Mesenchymal stem cell (in vitro differentiated cells and primary cell): ENCODE measurements around the gene HNF1A.
"Not testable (repeated sequence)": the region's sequence is repeated elsewhere in the genome, so short reads cannot be mapped to it uniquely, and the experiment has no call there.

Experiments
- DNase-seq: peaks from one replicate; pipeline ENCODE4 v3.0.0-alpha.2; 2013
- H2AFZ ChIP-seq: one replicate; pipeline ENCODE4 v1.6.1; 2013; ENCODE audit warnings: low read depth, mild to moderate bottlenecking, control low read depth, inconsistent platforms, low read length, moderate library complexity
- H2AK5ac ChIP-seq: 2 replicates; pipeline ENCODE4 v1.6.1; 2013; ENCODE audit warnings: low read length, moderate library complexity, mild to moderate bottlenecking, inconsistent platforms; ENCODE audit not compliant: severe bottlenecking
- H2BK120ac ChIP-seq: one replicate; pipeline ENCODE4 v1.6.1; 2013; ENCODE audit warnings: low read depth, mild to moderate bottlenecking, inconsistent platforms, low read length, moderate library complexity
- H2BK12ac ChIP-seq, 2 experiments: one replicate each; pipeline ENCODE4 v1.6.1; 2013; ENCODE audit warnings: inconsistent platforms in 2 of 2, low read length in 2 of 2, mild to moderate bottlenecking in 2 of 2, moderate library complexity in 2 of 2, control low read depth in 1 of 2
- H2BK15ac ChIP-seq: one replicate; pipeline ENCODE4 v1.6.1; 2013; ENCODE audit warnings: mild to moderate bottlenecking, low read depth, inconsistent platforms; ENCODE audit not compliant: poor library complexity, severe bottlenecking
- H2BK5ac ChIP-seq: 2 replicates; pipeline ENCODE4 v1.6.1; 2013; ENCODE audit warnings: low read depth, mild to moderate bottlenecking, low read length, control low read depth, inconsistent platforms; ENCODE audit not compliant: poor library complexity, severe bottlenecking
- H3K14ac ChIP-seq, 2 experiments: one replicate each; pipeline ENCODE4 v1.6.1; 2013; ENCODE audit warnings: inconsistent platforms in 2 of 2, low read length in 2 of 2, control low read depth in 1 of 2, mild to moderate bottlenecking in 1 of 2, moderate library complexity in 1 of 2
- H3K18ac ChIP-seq, 2 experiments: one replicate each; pipeline ENCODE4 v1.6.1; 2013; ENCODE audit warnings: inconsistent platforms in 2 of 2, low read length in 2 of 2, control low read depth in 1 of 2, low read depth in 1 of 2, mild to moderate bottlenecking in 1 of 2
- H3K23ac ChIP-seq, 2 experiments: one replicate each; pipeline ENCODE4 v1.6.1; 2013; ENCODE audit warnings: inconsistent platforms in 2 of 2, low read length in 2 of 2, mild to moderate bottlenecking in 2 of 2, moderate library complexity in 2 of 2, control low read depth in 1 of 2
- H3K27ac ChIP-seq: 2 replicates; pipeline ENCODE4 v1.5.1; 2013; ENCODE audit warnings: mild to moderate bottlenecking, moderate library complexity, low read length, control low read depth, inconsistent platforms; ENCODE audit not compliant: poor library complexity, severe bottlenecking
- H3K27me3 ChIP-seq, 2 experiments: 2 replicates each; pipeline versions ENCODE4 v1.6.1 to v1.7.0; 2013; ENCODE audit warnings: low read length in 2 of 2, mild to moderate bottlenecking in 2 of 2, moderate library complexity in 2 of 2, control low read depth in 1 of 2, inconsistent platforms in 1 of 2; ENCODE audit not compliant: control insufficient read depth in 1 of 2, insufficient read depth in 1 of 2
- H3K36me3 ChIP-seq, 2 experiments: 2 replicates each; pipeline versions ENCODE4 v1.6.1 to v1.7.0; 2013; ENCODE audit warnings: low read length in 2 of 2, control low read depth in 1 of 2, inconsistent platforms in 1 of 2, low read depth in 1 of 2, mild to moderate bottlenecking in 1 of 2; ENCODE audit not compliant: insufficient read depth in 2 of 2, control insufficient read depth in 1 of 2
- H3K4ac ChIP-seq, 2 experiments: one replicate each; pipeline ENCODE4 v1.6.1; 2013; ENCODE audit warnings: inconsistent platforms in 2 of 2, low read length in 2 of 2, mild to moderate bottlenecking in 2 of 2, moderate library complexity in 2 of 2, control low read depth in 1 of 2, low read depth in 1 of 2
- H3K4me1 ChIP-seq: 2 replicates; pipeline ENCODE4 v1.6.1; 2013; ENCODE audit warnings: low read depth, low read length, control low read depth; ENCODE audit not compliant: control insufficient read depth, insufficient read depth
- H3K4me2 ChIP-seq: 2 replicates; pipeline ENCODE4 v1.6.1; 2013; ENCODE audit warnings: low read length, mild to moderate bottlenecking, inconsistent platforms; ENCODE audit not compliant: poor library complexity, severe bottlenecking
- H3K4me3 ChIP-seq, 2 experiments: 2 replicates each; pipeline versions ENCODE4 v1.5.1 to v1.7.0; 2013; ENCODE audit warnings: low read length in 2 of 2, mild to moderate bottlenecking in 2 of 2, control low read depth in 1 of 2, low read depth in 1 of 2; ENCODE audit not compliant: insufficient read depth in 1 of 2
- H3K79me1 ChIP-seq: replicated peaks from 2 replicates; pipeline ENCODE4 v1.6.1; 2013; ENCODE audit warnings: mild to moderate bottlenecking, control low read depth, low read length, inconsistent platforms; ENCODE audit not compliant: poor library complexity, severe bottlenecking
- H3K9ac ChIP-seq: 2 replicates; pipeline ENCODE4 v1.7.0; 2013; ENCODE audit warnings: mild to moderate bottlenecking, low read length, moderate library complexity
- H3K9me3 ChIP-seq: 2 replicates; pipeline ENCODE4 v1.7.0; 2013; ENCODE audit warnings: mild to moderate bottlenecking, low read length; ENCODE audit not compliant: control insufficient read depth
- H4K8ac ChIP-seq: one replicate; pipeline ENCODE4 v1.6.1; 2013; ENCODE audit warnings: inconsistent platforms, mild to moderate bottlenecking, low read length, moderate library complexity
- H4K91ac ChIP-seq: one replicate; pipeline ENCODE4 v1.6.1; 2013; ENCODE audit warnings: mild to moderate bottlenecking, low read length, inconsistent platforms
- WGBS: methylation state at CpG from one replicate; pipeline ENCODE4 v1.1.7; 2013; ENCODE audit warnings: mixed read lengths; 5-methylcytosine and 5-hydroxymethylcytosine counted together

Gene HNF1A

DNA sequence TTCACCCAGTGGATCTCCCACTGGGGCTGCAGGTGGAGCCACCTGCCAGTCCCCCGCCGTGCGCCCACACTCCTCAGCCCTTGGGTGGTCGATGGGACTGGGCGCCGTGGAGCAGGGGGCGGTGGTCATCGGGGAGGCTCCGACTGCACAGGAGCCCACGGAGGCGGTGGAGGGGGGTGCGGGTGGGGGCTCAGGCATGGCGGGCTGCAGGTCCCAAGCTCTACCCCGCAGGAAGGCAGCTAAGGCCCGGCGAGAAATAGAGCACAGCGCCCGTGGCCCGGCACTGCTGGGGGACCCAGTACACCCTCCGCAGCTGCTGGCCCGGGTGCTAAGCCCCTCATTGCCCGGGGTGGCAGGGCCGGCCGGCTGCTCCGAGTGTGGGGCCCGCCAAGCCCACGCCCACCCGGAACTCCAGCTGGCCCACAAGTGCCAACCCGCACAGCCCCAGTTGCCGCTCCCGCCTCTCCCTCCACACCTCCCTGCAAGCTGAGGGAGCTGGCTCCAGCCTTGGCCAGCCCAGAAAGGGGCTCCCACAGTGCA, 28.0 kb upstream of the HNF1A start:
- H3K23ac ChIP-seq, H3K4me3 ChIP-seq, H2BK15ac ChIP-seq, H3K27me3 ChIP-seq, H2AK5ac ChIP-seq, DNase-seq, H3K4me1 ChIP-seq, H3K9ac ChIP-seq, H3K4ac ChIP-seq, H2AFZ ChIP-seq, H4K91ac ChIP-seq, H3K9me3 ChIP-seq, H3K79me1 ChIP-seq, H2BK12ac ChIP-seq, H3K27ac ChIP-seq, H4K8ac ChIP-seq, H3K18ac ChIP-seq, H3K4me2 ChIP-seq, H2BK120ac ChIP-seq, H2BK5ac ChIP-seq, H3K14ac ChIP-seq, H3K36me3 ChIP-seq: not testable (repeated sequence)
- WGBS: 99% methylated on average over 23 of the region's 31 CpGs

DNA sequence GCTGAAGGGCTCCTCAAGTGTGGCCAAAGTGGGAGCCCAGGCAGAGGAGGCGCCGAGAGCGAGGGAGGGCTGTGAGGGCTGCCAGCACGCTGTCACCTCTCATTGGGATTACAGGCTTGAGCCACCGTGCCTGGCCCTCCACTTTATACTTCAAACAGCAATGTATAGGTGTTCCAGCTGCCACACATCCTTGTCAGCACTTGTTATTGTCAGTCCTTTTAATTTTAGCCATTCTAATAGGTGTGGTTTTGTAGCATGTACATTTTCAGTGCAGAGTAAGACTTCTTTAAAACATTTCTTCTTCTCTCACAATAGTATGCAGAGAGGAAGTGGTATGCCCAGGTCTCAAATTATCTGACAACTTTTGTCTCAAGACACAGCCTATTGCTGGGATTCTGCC, 27.5 kb upstream of the HNF1A start:
- H3K18ac ChIP-seq: no peak overlapping the region
- no peak overlapping the region for H2BK120ac ChIP-seq
- H3K14ac ChIP-seq: no peak overlapping the region
- H4K91ac ChIP-seq: no peak overlapping the region
- no peak overlapping the region for H2BK12ac ChIP-seq
- H2BK5ac ChIP-seq: no peak overlapping the region
- no peak overlapping the region for H3K27ac ChIP-seq
- no peak overlapping the region for H3K4me2 ChIP-seq
- H3K4me3 ChIP-seq: no peak overlapping the region
- no peak overlapping the region for H4K8ac ChIP-seq
- H2AFZ ChIP-seq: no peak overlapping the region
- H3K79me1 ChIP-seq: no peaks in the 10 kb centered on the region
- no peaks in the 10 kb centered on the region for H3K9me3 ChIP-seq
- H2BK15ac ChIP-seq: no peak overlapping the region
- H2AK5ac ChIP-seq: no peak overlapping the region
- H3K23ac ChIP-seq: no peak overlapping the region
- no peaks in the 10 kb centered on the region for H3K36me3 ChIP-seq
- no peak overlapping the region for H3K9ac ChIP-seq
- no CpG with 5 or more reads among the region's 5 CpGs for WGBS
- DNase-seq: no peak
- H3K4ac ChIP-seq: no peak overlapping the region
- H3K4me1 ChIP-seq: peaks cover 2% of the 10 kb centered on the region
- H3K27me3 ChIP-seq: peaks cover 0 to under 1% of the 10 kb centered on the region in 2 experiments

- Histone ChIP-seq H3K27ac (no peak overlapping the region), H3K9me3 (no peaks in the 10 kb centered on the region), H3K14ac (peak overlapping the region in 1 of 2 experiments; percentile 48), H3K4me2 (no peak overlapping the region), H2BK15ac (no peak overlapping the region), H3K4ac (no peak overlapping the region), H3K4me1 (peaks cover 10% of the 10 kb centered on the region), H3K79me1 (no peaks in the 10 kb centered on the region), H3K18ac (no peak overlapping the region), H3K4me3 (no peak overlapping the region), H2AK5ac (no peak overlapping the region), H4K8ac (no peak overlapping the region), H2AFZ (no peak overlapping the region), H2BK5ac (no peak overlapping the region), H4K91ac (no peak overlapping the region), H3K27me3 (peaks cover 5 to 17% of the 10 kb centered on the region in 2 experiments), H3K9ac (no peak overlapping the region), H2BK12ac (no peak overlapping the region), H3K23ac (no peak overlapping the region), H2BK120ac (no peak overlapping the region), H3K36me3 (no peaks in the 10 kb centered on the region)
- DNase-seq: no peak
- 85% methylated on average over 4 of the region's 4 CpGs for WGBS
Observed at GRCh38 chr12:120955232-120955631, 23.1 kb upstream of the HNF1A start.

DNA sequence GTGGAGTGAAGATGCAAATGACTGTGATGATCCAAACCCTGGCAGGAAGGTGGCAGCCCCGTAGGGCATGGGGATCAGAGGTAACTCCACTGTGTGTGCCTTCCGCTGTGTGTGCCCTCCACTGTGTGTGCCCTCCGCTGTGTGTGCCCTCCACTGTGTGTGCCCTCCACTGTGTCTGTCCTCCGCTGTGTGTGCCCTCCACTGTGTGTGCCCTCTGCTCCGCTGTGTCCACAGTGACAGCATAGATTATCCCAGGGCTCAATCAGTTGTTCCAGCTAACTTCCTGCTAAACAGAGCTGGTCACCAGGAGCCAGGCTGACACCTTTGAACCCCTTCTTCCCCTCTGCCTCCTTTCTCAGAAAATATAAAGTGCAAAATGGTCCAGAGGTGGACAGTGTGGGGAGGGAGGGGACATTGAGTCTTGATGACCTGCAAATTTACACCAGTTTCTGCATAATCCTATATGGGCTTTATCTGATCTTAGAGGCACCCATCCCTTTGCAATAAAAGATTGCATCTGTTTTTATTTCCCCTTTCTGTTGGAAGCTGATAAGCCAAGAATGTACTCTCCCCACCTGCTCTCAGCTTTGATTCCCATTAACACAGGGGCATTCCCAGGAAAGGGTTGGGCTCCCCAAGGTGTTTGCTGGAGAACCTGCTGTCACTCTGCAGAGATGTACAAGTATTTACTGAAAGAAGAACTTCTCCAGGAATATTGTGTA, 21.6 kb upstream of the HNF1A start:
- 73% methylated on average over 5 of the region's 5 CpGs for WGBS
- Histone ChIP-seq H3K4me2 (no peak overlapping the region), H3K4me1 (peaks cover 12% of the 10 kb centered on the region)

More for the DNA sequence above, 21.6 kb upstream of the HNF1A start:
- Histone ChIP-seq H3K4me3 (no peak overlapping the region), H2BK12ac (no peak overlapping the region), H3K23ac (no peak overlapping the region), H3K18ac (no peak overlapping the region), H2AFZ (no peak overlapping the region), H3K4ac (no peak overlapping the region), H2BK5ac (no peak overlapping the region), H3K27ac (no peak overlapping the region), H3K36me3 (no peaks in the 10 kb centered on the region), H4K91ac (no peak overlapping the region), H2BK15ac (no peak overlapping the region), H2BK120ac (no peak overlapping the region), H3K9ac (no peak overlapping the region), H3K14ac (no peak overlapping the region), H4K8ac (no peak overlapping the region), H3K27me3 (peaks cover 5 to 17% of the 10 kb centered on the region in 2 experiments), H2AK5ac (no peak overlapping the region), H3K9me3 (no peaks in the 10 kb centered on the region), H3K79me1 (no peaks in the 10 kb centered on the region)
- no peak for DNase-seq
